Transverse colon (tissue), 4 donors: ENCODE measurements around the gene MEIS3. TPM values are rescaled to one million over a fixed set of nuclear protein-coding genes. Genes with fewer than 3 reads are reported as not detected.

Source experiments
- DNase-seq: peaks from one replicate; pipeline ENCODE4 v3.0.0-alpha.2; 2019
- H3K27ac ChIP-seq, 4 donors: fragments of 200-600 bp; sonication (generic); 2 replicates each; pipeline ENCODE4 v1.5.1; 2016 to 2018; ENCODE audit warnings: inconsistent platforms in 4 of 4
- H3K27me3 ChIP-seq: fragments of 200-600 bp; sonication (generic); 2 replicates; pipeline ENCODE4 v1.5.1; 2017; ENCODE audit warnings: inconsistent platforms
- H3K36me3 ChIP-seq, 4 donors: fragments of 200-600 bp; sonication (generic); 2 replicates each; pipeline ENCODE4 v1.5.1; 2017 to 2019; ENCODE audit warnings: inconsistent platforms in 4 of 4
- H3K4me1 ChIP-seq, 4 donors: fragments of 200-600 bp; sonication (generic); 2 replicates each; pipeline ENCODE4 v1.5.1; 2017 to 2020; ENCODE audit warnings: inconsistent platforms in 4 of 4
- H3K4me3 ChIP-seq, 4 donors: fragments of 200-600 bp; sonication (generic); 1 replicate in 1 of 4; 2 replicates in 3 of 4; pipeline versions ENCODE4 v1.5.1 to v1.6.1; 2017 to 2019; ENCODE audit warnings: inconsistent platforms in 4 of 4
- H3K9me3 ChIP-seq, 2 donors: fragments of 200-600 bp; sonication (generic); 2 replicates each; pipeline ENCODE4 v1.5.1; 2017 to 2019; ENCODE audit warnings: inconsistent platforms in 2 of 2
- CTCF ChIP-seq, 5 experiments: fragments of 200-600 bp in 3 of 5; fragments of 450-650 bp in 2 of 5; sonication (generic) in 3 of 5; IDR thresholded peaks; 1 replicate in 2 of 5; 2 replicates in 3 of 5; pipeline ENCODE4 v1.5.1; 2016 to 2017; ENCODE audit warnings: antibody characterized with exemption in 5 of 5, inconsistent platforms in 3 of 5, mild to moderate bottlenecking in 2 of 5, moderate library complexity in 1 of 5
- EP300 ChIP-seq: sonication (generic); formaldehyde crosslinking; IDR thresholded peaks from one replicate; pipeline ENCODE4 v1.6.1; 2017; ENCODE audit warnings: antibody characterized with exemption, low read depth
- POLR2A ChIP-seq: fragments of 450-650 bp; IDR thresholded peaks from one replicate; pipeline ENCODE4 v1.6.1; 2016; ENCODE audit warnings: antibody characterized with exemption, mild to moderate bottlenecking, moderate library complexity
- POLR2AphosphoS5 ChIP-seq, 3 donors: sonication (generic); formaldehyde crosslinking; IDR thresholded peaks; one replicate each; pipeline ENCODE4 v1.6.1; 2016; ENCODE audit warnings: antibody characterized with exemption in 3 of 3
- WGBS, 2 donors: methylation state at CpG; one replicate each; pipeline ENCODE4 v1.1.5; 2018; ENCODE audit warnings: low coverage in 1 of 2; 5-methylcytosine and 5-hydroxymethylcytosine counted together
- in situ Hi-C, 4 donors: fragments of 200-750 bp; cut with MboI; loops; one replicate each; pipeline versions ENCODE4 v1.15.0 to v1.15.1; 2017; ENCODE audit warnings: low sequenced_read_pairs in 3 of 4, low pct_ligation_motif_present in 1 of 4, low pct_unique_long_range_greater_than_20kb in 1 of 4
- intact Hi-C: fragments of 100-400 bp; cut with DNase I; formaldehyde crosslinking; loops from one replicate; pipeline ENCODE4 v1.15.1; 2023; ENCODE audit warnings: low total_unique reads
- total RNA-seq, 4 donors: library from RNA; depleted of rRNA; stranded (reverse); fragments of >200 nt; gene quantifications; one replicate each; pipeline ENCODE4 v1.1.0, GENCODE V29; 2016

Gene MEIS3
- total RNA-seq, 4 donors from 2014 or later = 2.3 to 56.5 (median 7.1) TPM; not detected in 1

GRCh38 chr19:47411101-47411500 is 8.2 kb downstream of the MEIS3 start:
- 72% methylated on average over 8 of the region's 8 CpGs; no CpG with 5 or more reads in 1 of the 2 donors for WGBS, 2 donors
- H3K9me3 ChIP-seq = no peaks in the 10 kb centered on the region
- peaks cover 34% of the 10 kb centered on the region for H3K27me3 ChIP-seq
- H3K4me3 ChIP-seq = no peak overlapping the region
- TF ChIP-seq POLR2A = no peak
- no peak for TF ChIP-seq CTCF (IDR thresholded peaks at IDR 0.05)
- no peak for TF ChIP-seq EP300
- no peak for TF ChIP-seq POLR2AphosphoS5 (IDR thresholded peaks at IDR 0.05)
- intact Hi-C loops = no loop called here
- in situ Hi-C loops = loop anchor here in 1 of 4 donors (25.0 kb wide), 1 partner anchor 124 kb away; no protein-coding TSS in a partner anchor
- no peak for DNase-seq
- no peak overlapping the region for H3K27ac ChIP-seq
- H3K4me1 ChIP-seq = no peaks in the 10 kb centered on the region
- H3K36me3 ChIP-seq = no peaks in the 10 kb centered on the region

- H3K4me3 ChIP-seq = no peak overlapping the region
- in situ Hi-C loops (loop anchor here in 1 of 4 donors (25.0 kb wide), 1 partner anchor 121 kb away; no protein-coding TSS in a partner anchor), intact Hi-C loops (no loop called here)
- H3K9me3 ChIP-seq = no peaks in the 10 kb centered on the region
- no peaks in the 10 kb centered on the region for H3K36me3 ChIP-seq
- TF ChIP-seq POLR2AphosphoS5 (IDR thresholded peaks at IDR 0.05) = no peak
- TF ChIP-seq CTCF (IDR thresholded peaks at IDR 0.05) = no peak
- no peak for TF ChIP-seq EP300
- no peak for TF ChIP-seq POLR2A
- DNase-seq = no peak
- WGBS, 2 donors = 82 to 83% methylated on average over 5 to 14 of the region's 14 CpGs
- peaks cover 30% of the 10 kb centered on the region for H3K27me3 ChIP-seq
- H3K27ac ChIP-seq = no peak overlapping the region
- no peaks in the 10 kb centered on the region for H3K4me1 ChIP-seq
Measured at GRCh38 chr19:47408156-47408938, 11.0 kb downstream of the MEIS3 start.

- in situ Hi-C loops = loop anchor here in 1 of 4 donors (25.0 kb wide), 1 partner anchor 120 kb away; no protein-coding TSS in a partner anchor
- TF ChIP-seq POLR2AphosphoS5 (IDR thresholded peaks at IDR 0.05) (no peak), CTCF (IDR thresholded peaks at IDR 0.05) (no peak), EP300 (no peak), POLR2A (no peak)
- no peaks in the 10 kb centered on the region for H3K36me3 ChIP-seq
- intact Hi-C loops = no loop called here
- no peaks in the 10 kb centered on the region for H3K4me1 ChIP-seq
- 37% methylated on average over 14 of the region's 14 CpGs; no CpG with 5 or more reads in 1 of the 2 donors for WGBS, 2 donors
- no peak for DNase-seq
- peaks cover 28% of the 10 kb centered on the region for H3K27me3 ChIP-seq
- no peak overlapping the region for H3K27ac ChIP-seq
- no peaks in the 10 kb centered on the region for H3K9me3 ChIP-seq
- no peak overlapping the region for H3K4me3 ChIP-seq
Measured at GRCh38 chr19:47407417-47407774, 11.9 kb downstream of the MEIS3 start.

- no peaks in the 10 kb centered on the region for H3K4me1 ChIP-seq
- H3K4me3 ChIP-seq = no peak overlapping the region
- WGBS, 2 donors = 19% methylated on average over 44 of the region's 47 CpGs; no CpG with 5 or more reads in 1 of the 2 donors
- in situ Hi-C loops = loop anchor here in 1 of 4 donors (25.0 kb wide), 1 partner anchor 120 kb away; no protein-coding TSS in a partner anchor
- DNase-seq = no peak
- intact Hi-C loops = no loop called here
- no peak for TF ChIP-seq EP300
- no peak for TF ChIP-seq CTCF (IDR thresholded peaks at IDR 0.05)
- TF ChIP-seq POLR2A = no peak
- TF ChIP-seq POLR2AphosphoS5 (IDR thresholded peaks at IDR 0.05) = no peak
- H3K9me3 ChIP-seq = no peaks in the 10 kb centered on the region
- H3K27ac ChIP-seq = no peak overlapping the region
- H3K27me3 ChIP-seq = peaks cover 22% of the 10 kb centered on the region
- no peaks in the 10 kb centered on the region for H3K36me3 ChIP-seq
Measured at GRCh38 chr19:47406711-47407416, 12.5 kb downstream of the MEIS3 start.
